ENCODE measurements around the gene PFKFB1. TPM values are rescaled to one million over a fixed set of nuclear protein-coding genes. Genes with fewer than 3 reads are reported as not detected.
A peak's percentile ranks its signal among the peaks of the same experiment; 100 is the strongest.

PFKFB1 gene
- total and polyA plus RNA-seq, 9 of the 15 experiments (the other 6 are each of a cell fraction or from before 2014, with no cell fraction given) = 0.07 to 0.24 (median 0.15) TPM; not detected in 2

- peak; percentile 41; the same call in 1 of the 2 replicates for TF ChIP-seq CREB1 (IDR thresholded peaks at IDR 0.05)
- TF ChIP-seq CREB1 (CRISPR knock-in tag; IDR thresholded peaks at IDR 0.05) = no peak
- peak; percentile 97 for TF ChIP-seq NCOR1 (IDR thresholded peaks at IDR 0.05)
- peak; percentile 95 for TF ChIP-seq HDAC3 (IDR thresholded peaks at IDR 0.05; ENCODE audit: borderline replicate concordance, partially characterized antibody)
- 0 out of 4 replicates have a peak, but pooled peaks have one; percentile 33 to 39 for TF ChIP-seq MAZ (CRISPR knock-in tag; conservative IDR thresholded peaks at IDR 0.05 in 1 of 2, IDR thresholded peaks at IDR 0.05 in 1 of 2)
- peak; percentile 16; the same call in 1 of the 2 replicates for TF ChIP-seq ESRRA (IDR thresholded peaks at IDR 0.05; ENCODE audit: borderline replicate concordance, low read depth)
- no peak for TF ChIP-seq ZFP30 (CRISPR knock-in tag; IDR thresholded peaks at IDR 0.05; ENCODE audit: borderline replicate concordance)
- TF ChIP-seq NR4A1 (CRISPR knock-in tag; IDR thresholded peaks at IDR 0.05) = 0 out of 2 replicates have a peak, but pooled peaks have one; percentile 60
- TF ChIP-seq NR4A1 (tag; IDR thresholded peaks at IDR 0.05) = no peak; the same call in 1 of the 2 replicates
- peak; percentile 98 for TF ChIP-seq TCF3 (CRISPR knock-in tag; IDR thresholded peaks at IDR 0.05)
- peak; percentile 36 for TF ChIP-seq MEIS2 (IDR thresholded peaks at IDR 0.05; ENCODE audit: partially characterized antibody)
- peak; percentile 42 for TF ChIP-seq REST (IDR thresholded peaks at IDR 0.05; ENCODE audit: borderline replicate concordance)
- TF ChIP-seq REST (CRISPR knock-in tag; IDR thresholded peaks at IDR 0.05; ENCODE audit: low read depth) = no peak
- no peak for TF ChIP-seq NFXL1 (CRISPR knock-in tag; IDR thresholded peaks at IDR 0.05)
- peak; percentile 84 for TF ChIP-seq FOXM1 (IDR thresholded peaks at IDR 0.05; ENCODE audit: low read depth)
- no peak for TF ChIP-seq FOXM1 (CRISPR knock-in tag; IDR thresholded peaks at IDR 0.05; ENCODE audit: low read depth)
- peak; percentile 95 for TF ChIP-seq PML (IDR thresholded peaks at IDR 0.05; ENCODE audit: low read length)
- no peak for TF ChIP-seq THAP12 (CRISPR knock-in tag; IDR thresholded peaks at IDR 0.05)
Observed at GRCh38 chrX:55028040-55028439, 34.1 kb upstream of the PFKFB1 start (continued).

Data from K562 (cell line).